Subcutaneous adipose tissue (tissue), 4 donors: ENCODE data around the gene PAPLN. TPM values are rescaled to one million over a fixed set of nuclear protein-coding genes. Genes with fewer than 3 reads are reported as not detected.

Experiments
- CTCF ChIP-seq: fragments of 450-650 bp; IDR thresholded peaks from one replicate; pipeline ENCODE4 v1.5.1; 2016; ENCODE audit warnings: low read depth, mild to moderate bottlenecking, control low read depth, antibody characterized with exemption, moderate library complexity
- total RNA-seq, 4 donors: library from RNA; depleted of rRNA; stranded (reverse); fragments of >200 nt; gene quantifications; one replicate each; pipeline ENCODE4 v1.1.0, GENCODE V29; 2016

PAPLN gene
- total RNA-seq, 4 donors from 2014 or later: 10.4 to 52.2 (median 22.4) TPM

DNA sequence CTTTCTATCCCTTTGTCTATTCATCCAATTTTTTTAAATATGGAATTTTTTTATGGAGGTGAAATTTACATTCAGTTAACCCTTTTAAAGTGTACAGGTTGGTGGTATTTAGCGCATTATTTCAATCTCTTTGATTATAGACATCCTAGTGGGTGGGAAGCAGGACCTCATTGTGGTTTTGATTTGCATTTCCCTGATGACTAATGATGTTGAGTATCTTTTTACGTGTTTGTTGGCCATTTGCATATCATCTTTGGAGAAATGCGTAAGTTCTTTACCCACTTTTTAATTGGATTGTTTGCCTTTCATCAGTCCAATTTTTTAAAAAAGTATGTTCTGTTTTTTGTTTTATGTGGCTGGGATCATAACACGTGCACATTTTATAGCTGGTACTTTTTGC lies 20.8 kb downstream of the PAPLN start:
- TF ChIP-seq CTCF: no peak

DNA sequence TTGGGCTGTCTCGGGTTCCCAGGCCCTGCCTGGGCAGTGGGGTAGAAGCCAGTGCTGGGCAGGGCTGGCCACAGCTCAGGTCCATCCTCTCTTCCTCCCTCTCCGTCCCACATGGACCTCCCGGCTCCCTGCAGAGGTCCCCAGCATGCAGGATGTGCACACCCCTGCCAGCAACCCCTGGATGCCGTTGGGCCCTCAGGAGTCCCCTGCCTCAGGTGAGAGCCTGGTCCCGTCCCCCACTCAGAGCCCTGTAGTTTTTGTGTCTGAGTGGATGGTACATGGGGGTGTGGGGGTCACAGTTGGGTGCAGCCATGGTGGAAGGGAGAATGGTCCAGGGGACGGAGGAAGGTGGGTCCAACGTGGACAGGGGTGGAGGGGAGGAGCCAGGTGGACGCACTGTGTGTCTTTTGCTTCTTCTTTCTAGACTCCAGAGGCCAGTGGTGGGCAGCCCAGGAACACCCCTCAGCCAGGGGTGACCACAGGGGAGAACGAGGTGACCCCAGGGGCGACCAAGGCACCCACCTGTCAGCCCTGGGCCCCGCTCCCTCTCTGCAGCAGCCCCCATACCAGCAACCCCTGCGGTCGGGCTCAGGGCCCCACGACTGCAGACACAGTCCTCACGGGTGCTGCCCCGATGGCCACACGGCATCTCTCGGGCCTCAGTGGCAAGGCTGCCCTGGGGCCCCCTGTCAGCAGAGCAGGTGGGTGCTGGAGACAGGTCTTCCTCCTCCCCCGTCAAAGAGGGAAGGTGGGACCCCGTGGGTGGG lies 21.7 kb downstream of the PAPLN start:
- no peak for TF ChIP-seq CTCF

GRCh38 chr14:73259837-73260236 lies 22.5 kb downstream of the PAPLN start:
- TF ChIP-seq CTCF: no peak

DNA sequence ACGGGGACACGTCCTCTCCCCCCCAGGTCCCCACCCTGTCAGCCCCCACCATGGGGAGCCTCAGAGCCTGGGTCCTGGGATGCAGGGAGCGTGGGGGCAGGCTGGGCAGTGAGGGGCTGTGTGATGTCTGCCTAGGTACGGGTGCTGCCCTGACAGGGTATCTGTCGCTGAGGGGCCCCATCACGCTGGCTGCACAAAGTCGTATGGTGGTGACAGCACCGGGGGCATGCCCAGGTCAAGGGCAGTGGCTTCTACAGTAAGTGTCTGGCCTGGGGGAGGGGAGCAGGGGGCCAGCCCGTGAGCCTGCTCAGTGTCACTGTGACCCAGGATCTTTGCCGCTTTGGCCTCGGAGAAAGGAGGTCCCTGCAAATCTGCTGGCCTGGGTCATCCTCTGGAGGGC lies 23.3 kb downstream of the PAPLN start:
- no peak for TF ChIP-seq CTCF

GRCh38 chr14:73261075-73261474 lies 23.8 kb downstream of the PAPLN start:
- no peak for TF ChIP-seq CTCF

- TF ChIP-seq CTCF: no peak
Observed at GRCh38 chr14:73261520-73262426, 24.5 kb downstream of the PAPLN start.
